ENCODE data around the gene NUF2. TPM values are rescaled to one million over a fixed set of nuclear protein-coding genes. Genes with fewer than 3 reads are reported as not detected.

Gene NUF2
- 38.6 and 38.7 TPM in 2 replicates for total RNA-seq
- 10.4 and 14.3 TPM in 2 replicates for polyA plus RNA-seq
- 13.3 and 13.5 TPM in 2 replicates for polyA plus RNA-seq (2011; cell fraction: cytosol; rRNA removed)
- polyA plus RNA-seq (2011; cell fraction: nucleus; rRNA removed), result 37.0 and 87.4 TPM in 2 replicates
- polyA plus RNA-seq (2012), result 10.6 and 26.0 TPM in 2 replicates
- 6.0 and 8.8 TPM in 2 replicates for polyA minus RNA-seq
- 12.5 TPM for polyA minus RNA-seq (2011; cell fraction: cytosol; rRNA and poly(A)+ RNA removed)
- 17.8 and 41.2 TPM in 2 replicates for polyA minus RNA-seq (2011; cell fraction: nucleus; rRNA and poly(A)+ RNA removed)
- percentile 85 among the genes with signal in this experiment for Bru-seq, nascent RNA
- percentile 72 among the genes with signal in this experiment for BruChase-seq, experiment 1, labeled RNA remaining after a 6-hour chase
- percentile 88 among the genes with signal in this experiment for BruChase-seq, experiment 2, labeled RNA remaining after a 2-hour chase
- long read RNA-seq, transcript NUF2-201 (14 exons, 1,969 nt), result major isoform, 96 of 143 reads
- long read RNA-seq, transcript NUF2-202 (14 exons, 1,842 nt), result minor isoform, 18 of 143 reads
- long read RNA-seq, partial matches to known transcripts, result 8 of 143 reads
- long read RNA-seq, other reads (novel, unspliced or antisense), result 18 of 143 reads

GRCh38 chr1:163321311-163322305 is at the start of gene NUF2:
Gene NUF2, plus strand, starts transcription at chr1:163321954. Its CDS starts 4,098 bp downstream, at chr1:163326052.
- BruUV-seq (replicated peaks), result TSS peak; percentile 86
- ChIA-PET CTCF (interaction anchor here (0.9 to 1.4 kb wide), 4 partner anchors 10 to 467 kb away, joined by 3 to 5 read pairs (median 3); partner anchors contain the start of gene RGS4), POLR2A (interaction anchor here (1.2 kb wide), 1 partner anchor 119 kb away, joined by 3 read pairs; the partner anchor contains the start of gene RGS5)
- dilution Hi-C loops (cut with MboI; ENCODE audit: extremely low pct_ligation_motif_present, low sequenced_read_pairs) (no loop called here), intact Hi-C loops (cut with micrococcal nuclease) (loop anchor here (1.0 to 10.0 kb wide), 3 partner anchors 121 to 707 kb away; no protein-coding TSS in a partner anchor)
- Histone ChIP-seq H3K27me3 (ENCODE audit: control insufficient read depth in 2 of 2, insufficient read depth in 2 of 2, low read length in 2 of 2) (no peaks in the 10 kb centered on the region), H3K9ac (replicated peaks; ENCODE audit: extremely low read depth, insufficient read depth, low read length) (peak within 1 kb of the TSS; percentile 90), H3K36me3 (ENCODE audit: control insufficient read depth in 2 of 2, extremely low read depth in 1 of 2, insufficient read depth in 2 of 2, low read length in 2 of 2) (peaks cover 0 to 2% of the 10 kb centered on the region in 2 experiments), H3K79me2 (ENCODE audit: control insufficient read depth, insufficient read depth, low read length) (peaks cover 47% of the 10 kb centered on the region), H3K27ac (ENCODE audit: insufficient read depth, low read depth, low read length) (peak within 1 kb of the TSS; percentile 71), H3K4me2 (ENCODE audit: insufficient read depth, low read length) (peak within 1 kb of the TSS; percentile 99), H4K20me1 (replicated peaks; ENCODE audit: control insufficient read depth, extremely low read depth, insufficient read depth, low read length) (no peaks in the 10 kb centered on the region), H3K4me1 (ENCODE audit: control insufficient read depth, extremely low read depth, insufficient read depth, low read length) (peaks cover 23% of the 10 kb centered on the region), H3K9me1 (replicated peaks; ENCODE audit: control insufficient read depth, extremely low read depth, insufficient read depth, low read length) (no peaks in the 10 kb centered on the region), H3K4me3 (replicated peaks in 1 of 3; ENCODE audit: insufficient read depth in 1 of 3, low read depth in 1 of 3, low read length in 3 of 3) (peak within 1 kb of the TSS; percentile 56 to 98 (median 93)), H3K9me3 (replicated peaks; ENCODE audit: control insufficient read depth, insufficient read depth, low read length) (no peaks in the 10 kb centered on the region), H2AFZ (ENCODE audit: low read depth, low read length) (peak within 1 kb of the TSS; percentile 80)
- peak; percentile 40 for TF ChIP-seq FOS (IDR thresholded peaks at IDR 0.05; ENCODE audit: borderline replicate concordance, insufficient read depth, low read length)
- no peak for TF ChIP-seq CTCF (IDR thresholded peaks at IDR 0.05; ENCODE audit: extremely low read depth in 1 of 2, insufficient read depth in 1 of 2, low read depth in 1 of 2, low read length in 2 of 2)
- peak; percentile 80 for TF ChIP-seq MAX (IDR thresholded peaks at IDR 0.05; ENCODE audit: insufficient read depth, insufficient read length)
- TF ChIP-seq MYC (IDR thresholded peaks at IDR 0.05; ENCODE audit: low read depth, low read length), result peak; percentile 90
- TF ChIP-seq POLR2A (IDR thresholded peaks at IDR 0.05; ENCODE audit: low read depth, low read length), result peak; percentile 84
- no peak for TF ChIP-seq EZH2 (IDR thresholded peaks at IDR 0.05; ENCODE audit: borderline replicate concordance, low read depth, low read length, severe bottlenecking)
- peak; percentile 90 for TF ChIP-seq POLR2AphosphoS5 (IDR thresholded peaks at IDR 0.05; ENCODE audit: insufficient read depth, low read depth, low read length)
- DNase-seq (ENCODE audit: low read depth, low spot score) (peak; percentile 98), FAIRE-seq (peak; percentile 95)
